GM18909 (cell line): ENCODE measurements around the gene ADPRH.
"Not testable (repeated sequence)": the region's sequence is repeated elsewhere in the genome, so short reads cannot be mapped to it uniquely, and the experiment has no call there.

Experiments used
- ATAC-seq: cut with Tn5 transposase; IDR thresholded peaks from one replicate; pipeline ENCODE4 v1.9.1; 2021; ENCODE audit warnings: mild to moderate bottlenecking; ENCODE audit not compliant: unreplicated experiment, poor library complexity

The ADPRH gene

DNA sequence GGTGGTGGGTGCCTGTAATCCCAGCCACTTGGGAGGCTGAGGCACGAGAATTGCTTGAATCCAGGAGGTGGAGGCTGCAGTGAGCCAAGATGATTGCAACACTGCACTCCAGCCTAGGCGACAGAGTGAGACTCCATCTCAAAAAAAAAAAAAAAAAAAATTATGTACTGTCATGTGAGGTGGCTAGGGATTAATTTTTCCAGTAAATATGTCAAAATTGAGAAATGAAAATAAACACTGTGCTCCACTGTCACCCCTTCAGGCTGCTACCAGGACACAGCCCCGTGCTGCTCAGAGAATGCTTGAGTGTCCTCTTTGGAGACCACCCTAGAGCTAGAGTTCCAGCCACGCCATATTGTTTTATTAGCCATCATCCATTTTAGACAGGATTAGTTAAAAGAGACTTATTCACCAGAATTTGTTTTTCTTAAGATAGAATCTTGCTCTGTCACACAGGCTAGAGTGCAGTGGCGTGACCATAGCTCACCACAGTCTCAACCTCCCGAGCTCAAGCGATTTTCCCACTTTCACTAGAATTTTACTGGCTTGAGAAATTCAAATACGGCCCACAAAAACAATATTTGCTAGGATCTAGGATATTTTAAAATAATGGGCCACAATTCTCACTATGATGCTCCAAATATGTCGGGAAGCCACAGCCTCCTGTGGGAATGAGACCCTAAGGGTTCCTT lies 20.5 kb upstream of the ADPRH start:
- ATAC-seq: no peak

GRCh38 chr3:119559441-119559963 lies 19.8 kb upstream of the ADPRH start, which contains the start of gene CD80:
TSS of gene CD80 (minus strand) at chr3:119559614. CDS start at chr3:119557728, 1,886 bp downstream.
- ATAC-seq: peak; percentile 65

DNA sequence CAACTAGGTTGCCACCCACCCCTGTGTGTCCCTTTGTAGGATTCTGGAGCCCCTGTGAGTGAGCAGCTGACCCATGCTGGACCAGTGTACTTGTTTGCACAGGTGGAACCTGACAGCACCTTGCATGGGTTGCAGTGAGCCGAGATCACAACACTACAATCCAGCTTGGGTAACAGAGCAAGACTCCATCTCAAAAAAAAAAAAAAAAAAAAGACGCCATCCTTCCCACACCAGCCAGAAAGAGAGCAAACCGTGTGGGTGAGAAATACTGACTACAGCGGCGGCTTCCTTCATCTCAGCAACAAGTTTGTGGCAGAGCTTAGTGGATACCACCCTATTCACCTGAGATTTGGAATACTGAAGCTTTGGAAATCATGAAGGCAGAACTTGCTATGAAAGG lies 19.1 kb upstream of the ADPRH start:
- no peak for ATAC-seq

- peak; percentile 71 for ATAC-seq
Measured at GRCh38 chr3:119562307-119562961, 16.9 kb upstream of the ADPRH start.

- not testable (repeated sequence) for ATAC-seq
Measured at GRCh38 chr3:119563334-119563733, 16.0 kb upstream of the ADPRH start.

DNA sequence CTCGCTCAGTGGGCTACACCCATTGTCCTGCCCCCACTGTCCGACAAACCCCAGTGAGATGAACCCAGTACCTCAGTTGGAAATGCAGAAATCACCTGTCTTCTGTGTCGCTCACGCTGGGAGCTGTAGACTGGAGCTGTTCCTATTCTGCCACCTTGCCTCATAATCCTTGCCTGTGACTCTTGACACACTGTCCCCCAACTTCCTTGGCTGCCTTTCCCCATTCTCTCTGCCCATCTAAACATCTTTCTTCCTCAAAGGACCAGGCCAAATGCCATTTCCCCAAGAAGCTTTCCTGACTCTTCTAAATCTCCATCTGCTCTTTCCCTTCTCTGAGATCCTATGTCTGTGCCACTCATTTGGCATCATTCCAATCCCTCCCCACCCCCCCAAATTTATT lies 10.1 kb upstream of the ADPRH start:
- no peak for ATAC-seq

- ATAC-seq: no peak
Measured at GRCh38 chr3:119570229-119570628, 9.1 kb upstream of the ADPRH start.

DNA sequence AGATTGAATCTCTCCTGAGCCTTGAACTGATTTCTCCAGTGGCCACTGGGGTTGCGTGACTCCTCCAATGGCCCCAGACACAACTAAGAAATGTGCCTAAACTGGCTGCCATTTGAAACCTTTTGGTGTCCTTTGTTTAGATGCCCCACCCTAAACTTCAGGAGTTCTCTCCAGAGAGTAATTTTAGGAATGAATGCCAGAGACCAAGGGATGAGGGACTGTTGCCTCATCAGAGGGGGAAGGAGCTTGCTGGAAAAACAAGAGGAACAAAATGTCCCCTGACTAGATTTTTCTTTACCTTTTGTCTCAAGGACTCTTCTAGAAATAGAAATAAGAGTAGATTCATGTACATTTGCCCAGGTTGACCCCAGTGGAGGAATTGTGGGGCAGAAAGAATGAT lies 8.1 kb upstream of the ADPRH start:
- no peak for ATAC-seq

DNA sequence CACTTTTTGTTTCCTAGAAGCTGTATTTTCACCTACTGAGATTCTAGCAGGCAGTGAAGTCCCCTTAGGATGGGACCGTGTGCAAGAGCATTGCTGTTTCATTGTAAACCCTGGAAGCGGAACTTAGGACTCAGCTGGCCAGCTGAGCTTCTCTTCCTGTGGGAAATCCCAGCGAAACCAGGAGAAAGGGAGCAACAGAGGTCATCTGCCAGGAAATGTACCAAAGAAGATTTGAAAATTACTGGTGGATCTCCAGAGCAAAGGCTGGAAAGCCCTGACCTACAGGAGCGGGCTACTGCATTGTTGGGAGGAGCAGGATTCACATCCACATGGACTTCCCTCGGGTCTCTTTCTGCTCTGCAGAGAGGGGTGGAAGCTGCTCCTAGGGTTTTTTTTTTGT lies 7.6 kb upstream of the ADPRH start:
- ATAC-seq: no peak

DNA sequence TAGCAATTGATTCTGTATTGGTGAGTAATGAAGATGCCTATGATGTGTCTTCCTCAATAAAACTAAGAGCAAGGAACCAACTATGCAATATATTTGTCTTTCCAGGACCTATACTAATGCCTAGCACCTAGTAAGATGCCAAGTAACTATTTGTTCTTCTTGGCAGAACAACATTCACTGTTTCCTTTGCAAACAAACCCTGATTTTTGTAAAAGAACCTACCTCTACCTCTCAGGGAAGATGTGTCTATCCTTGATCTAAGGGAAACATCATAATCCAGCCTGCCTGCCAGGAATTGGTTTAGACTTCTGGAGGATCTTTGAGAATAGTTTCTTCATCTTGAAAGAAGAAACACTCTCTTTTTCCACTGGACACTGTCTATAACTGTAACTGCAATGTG lies 3.8 kb upstream of the ADPRH start:
- no peak for ATAC-seq

DNA sequence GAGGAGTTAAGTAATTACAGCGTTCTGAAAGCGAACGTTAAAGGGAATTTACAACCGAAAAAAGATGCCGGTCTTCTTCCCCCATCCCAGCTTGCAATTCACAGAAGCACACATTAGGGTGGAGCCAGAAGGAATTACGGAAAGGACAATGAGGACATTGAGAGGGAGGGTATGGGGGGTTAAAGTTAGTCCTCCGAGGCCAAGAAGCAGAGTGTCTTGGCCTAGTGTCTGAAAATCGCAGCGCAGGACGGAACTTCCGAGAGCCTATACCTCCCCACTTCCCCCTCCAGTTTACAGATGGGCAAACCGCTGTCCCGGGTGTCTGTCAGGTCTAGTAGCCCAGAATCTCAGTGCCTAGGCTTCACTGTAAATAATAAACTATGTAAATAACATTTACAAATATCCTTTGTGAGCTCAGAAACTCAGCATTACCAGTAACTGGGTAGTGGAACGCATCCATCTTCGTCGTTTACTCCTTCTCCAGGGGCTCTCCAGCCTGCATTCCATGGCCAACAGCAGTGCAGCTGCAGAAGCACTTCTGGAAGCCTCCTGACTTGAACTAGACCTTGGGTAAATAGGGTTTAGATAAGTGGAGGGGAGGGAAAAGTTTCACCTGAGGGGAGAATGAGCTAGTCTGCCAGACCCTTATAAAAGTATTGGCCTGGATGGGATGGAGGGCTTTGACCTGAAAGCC lies 922 bp downstream of the ADPRH start:
- peak; percentile 78 for ATAC-seq

DNA sequence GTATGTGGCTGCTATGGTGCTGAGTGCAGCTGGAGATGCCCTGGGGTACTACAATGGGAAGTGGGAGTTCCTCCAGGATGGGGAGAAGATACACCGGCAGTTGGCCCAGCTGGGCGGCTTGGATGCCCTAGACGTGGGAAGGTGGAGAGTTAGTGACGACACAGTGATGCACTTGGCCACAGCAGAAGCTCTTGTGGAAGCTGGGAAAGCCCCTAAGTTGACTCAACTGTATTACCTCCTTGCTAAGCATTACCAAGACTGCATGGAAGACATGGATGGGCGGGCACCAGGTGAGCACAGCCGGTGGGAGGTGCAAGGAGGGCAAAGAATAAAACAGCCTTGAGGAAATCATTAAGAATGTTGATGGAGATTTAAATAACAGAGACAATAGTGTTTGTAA lies 2.9 kb downstream of the ADPRH start:
- peak; percentile 41 for ATAC-seq

- no peak for ATAC-seq
Measured at GRCh38 chr3:119585208-119585607, 5.9 kb downstream of the ADPRH start.

GRCh38 chr3:119585856-119586570 lies 6.7 kb downstream of the ADPRH start:
- ATAC-seq: no peak

DNA sequence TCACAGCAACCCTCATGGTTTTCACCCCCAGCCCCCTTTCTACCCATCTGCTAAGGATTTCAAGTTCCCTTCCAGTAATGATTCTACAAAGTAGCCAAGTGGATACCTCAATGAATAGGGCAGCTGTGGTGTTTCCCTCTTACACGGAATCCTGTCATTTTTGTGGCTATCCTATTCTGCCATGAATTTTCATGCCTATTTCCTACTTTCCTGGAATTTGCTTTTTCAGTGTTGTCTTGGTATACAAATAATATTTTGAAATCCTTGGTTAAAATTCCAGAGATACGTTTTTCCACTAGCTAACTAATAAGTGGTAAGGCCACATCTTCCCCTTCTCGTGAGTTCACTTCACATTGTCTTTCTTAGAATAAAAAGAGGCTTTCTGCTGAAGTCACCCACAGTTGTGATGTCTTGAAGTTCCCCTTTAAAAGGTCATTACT lies 7.5 kb downstream of the ADPRH start:
- no peak for ATAC-seq

DNA sequence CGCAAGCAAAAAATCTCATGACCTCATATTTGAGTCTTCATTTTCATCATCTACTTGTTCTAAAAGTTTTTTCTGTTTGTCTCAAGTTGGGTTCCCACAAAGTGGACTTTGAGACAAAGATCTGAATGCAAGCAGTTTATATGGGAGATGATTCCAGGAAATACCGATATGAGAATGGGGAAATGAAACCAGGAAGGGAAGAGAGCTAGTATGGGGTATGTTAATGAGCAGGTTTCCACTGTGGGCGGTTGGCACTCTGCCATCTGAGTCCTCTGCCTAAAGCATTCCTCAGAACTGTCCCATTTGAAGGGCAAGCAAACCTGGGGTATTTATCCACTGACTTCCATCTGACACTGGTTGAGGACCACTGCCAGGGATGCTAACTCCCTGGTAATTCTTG lies 8.8 kb downstream of the ADPRH start:
- no peak for ATAC-seq

DNA sequence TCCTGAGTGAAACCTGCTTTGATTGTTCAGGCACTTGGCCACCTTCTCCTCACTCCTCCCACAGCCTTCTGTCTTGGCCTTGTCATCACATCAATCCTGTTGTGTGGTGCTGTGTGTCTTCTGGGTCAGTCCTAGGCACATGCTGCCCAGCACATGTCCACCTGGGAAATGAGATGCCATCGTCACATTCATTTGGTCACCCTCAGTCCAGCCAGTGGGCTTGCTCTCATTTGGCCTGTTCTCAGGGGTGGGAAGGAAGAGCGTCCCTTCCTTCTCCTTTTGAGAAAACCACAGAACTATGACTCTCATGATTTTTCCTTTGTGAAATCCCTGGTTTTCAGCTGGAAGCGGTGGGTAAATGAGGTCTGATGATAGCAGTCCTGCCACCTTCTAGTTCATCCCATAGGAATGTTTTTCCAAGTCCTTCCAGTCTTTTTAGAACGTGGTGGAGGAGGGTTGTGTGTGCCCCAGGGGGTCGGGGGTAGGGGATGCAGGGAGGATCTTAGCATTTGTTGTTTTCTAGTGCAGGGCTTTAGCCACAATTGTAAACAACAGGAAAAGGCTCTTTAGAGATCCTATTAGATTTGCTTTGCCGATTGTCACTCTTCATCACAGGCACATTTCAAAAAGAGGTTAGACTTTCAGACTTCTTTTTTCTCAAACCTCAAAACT lies 9.9 kb downstream of the ADPRH start:
- ATAC-seq: no peak

GRCh38 chr3:119590706-119591105 lies 11.4 kb downstream of the ADPRH start:
- no peak for ATAC-seq

- no peak for ATAC-seq
Measured at GRCh38 chr3:119592861-119593260, 13.6 kb downstream of the ADPRH start.

- ATAC-seq: no peak
Measured at GRCh38 chr3:119594066-119594465, 14.8 kb downstream of the ADPRH start.
